GM19240 (cell line): ENCODE results near the gene TCL1A.
"Not testable (repeated sequence)": the region's sequence is repeated elsewhere in the genome, so short reads cannot be mapped to it uniquely, and the experiment has no call there.

ENCODE experiments used
- DNase-seq: peaks from one replicate; pipeline ENCODE4 v3.0.0; 2011; ENCODE audit warnings: low spot score; ENCODE audit not compliant: insufficient read length

Gene TCL1A, protein sequence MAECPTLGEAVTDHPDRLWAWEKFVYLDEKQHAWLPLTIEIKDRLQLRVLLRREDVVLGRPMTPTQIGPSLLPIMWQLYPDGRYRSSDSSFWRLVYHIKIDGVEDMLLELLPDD

GRCh38 chr14:95713596-95714371 is at the start of gene TCL1A:
Gene TCL1A, minus strand, starts transcription at chr14:95714125. Its CDS starts 59 bp downstream, at chr14:95714066.
- DNase-seq, result peak; percentile 45

GRCh38 chr14:95763032-95763431 is 49.1 kb upstream of the TCL1A start:
- DNase-seq, result not testable (repeated sequence)

GRCh38 chr14:95761436-95761835 is 47.5 kb upstream of the TCL1A start:
- no peak for DNase-seq

- no peak for DNase-seq
These were observed 46.7 kb upstream of the TCL1A start for GRCh38 chr14:95760596-95760995.

- DNase-seq, result no peak
These were observed 46.0 kb upstream of the TCL1A start for GRCh38 chr14:95759941-95760340.

DNA sequence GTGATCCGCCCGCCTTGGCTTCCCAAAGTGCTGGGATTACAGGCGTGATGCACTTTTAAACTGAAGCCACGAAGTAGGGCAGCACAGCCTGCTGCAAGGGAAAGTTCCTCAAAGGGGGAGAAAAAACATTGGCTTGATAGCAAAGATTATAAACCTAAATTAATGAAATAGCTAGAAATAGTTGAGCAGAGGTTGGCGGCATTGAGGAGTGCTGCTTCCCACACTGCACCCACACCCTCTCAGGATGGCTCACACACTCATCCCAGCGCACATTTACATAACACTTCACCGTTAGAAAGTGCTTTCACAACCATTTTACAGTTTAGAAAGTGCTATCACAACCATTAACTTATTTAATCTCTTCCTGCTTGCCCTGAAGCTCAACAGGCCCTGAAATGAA is 44.4 kb upstream of the TCL1A start:
- no peak for DNase-seq

DNA sequence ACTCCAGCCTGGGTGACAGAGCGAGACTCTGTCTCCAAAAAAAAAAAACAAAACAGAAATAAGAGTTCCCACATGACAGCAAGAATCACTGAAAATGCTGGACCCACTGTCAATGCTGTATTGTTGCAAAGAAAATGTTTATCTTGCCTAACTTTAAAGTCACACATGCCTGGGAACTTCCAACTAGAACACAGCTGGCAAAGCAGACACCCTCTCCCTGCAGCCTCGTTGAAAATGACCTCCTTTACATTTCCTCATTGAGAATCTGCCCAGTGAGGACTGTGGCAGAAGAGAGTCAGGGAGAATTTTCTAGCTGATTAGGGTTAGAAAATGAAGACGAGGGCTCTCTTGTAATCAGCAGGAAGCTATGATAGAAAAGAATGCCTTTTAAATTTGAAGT is 42.8 kb upstream of the TCL1A start:
- DNase-seq, result no peak

DNA sequence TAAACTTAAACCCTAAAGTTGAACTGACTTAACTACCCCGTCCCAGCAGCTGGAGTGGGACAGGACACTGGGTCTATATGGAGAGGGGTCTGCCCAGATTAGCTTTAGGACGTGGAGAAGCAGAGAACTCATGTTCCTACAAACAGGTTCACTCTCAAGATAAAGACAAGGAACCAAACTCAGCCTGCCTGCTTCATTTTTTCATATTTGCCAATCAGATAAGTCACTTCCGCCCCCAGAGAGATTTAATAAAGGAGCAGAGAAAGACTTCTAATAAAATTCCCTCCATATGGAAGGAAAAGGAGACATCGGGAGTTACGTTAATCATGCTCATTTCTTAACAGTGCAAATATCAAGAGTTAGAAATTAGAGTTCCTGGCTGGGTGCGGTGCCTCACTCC is 42.2 kb upstream of the TCL1A start:
- DNase-seq, result no peak

GRCh38 chr14:95741781-95742180 is 27.9 kb upstream of the TCL1A start:
- no peak for DNase-seq

- no peak for DNase-seq
These were observed 27.1 kb upstream of the TCL1A start for GRCh38 chr14:95741038-95741490.

GRCh38 chr14:95739356-95739755 is 25.4 kb upstream of the TCL1A start:
- DNase-seq, result no peak

GRCh38 chr14:95733212-95733611 is 19.3 kb upstream of the TCL1A start:
- no peak for DNase-seq

- no peak for DNase-seq
These were observed 16.2 kb upstream of the TCL1A start for GRCh38 chr14:95730126-95730525.

DNA sequence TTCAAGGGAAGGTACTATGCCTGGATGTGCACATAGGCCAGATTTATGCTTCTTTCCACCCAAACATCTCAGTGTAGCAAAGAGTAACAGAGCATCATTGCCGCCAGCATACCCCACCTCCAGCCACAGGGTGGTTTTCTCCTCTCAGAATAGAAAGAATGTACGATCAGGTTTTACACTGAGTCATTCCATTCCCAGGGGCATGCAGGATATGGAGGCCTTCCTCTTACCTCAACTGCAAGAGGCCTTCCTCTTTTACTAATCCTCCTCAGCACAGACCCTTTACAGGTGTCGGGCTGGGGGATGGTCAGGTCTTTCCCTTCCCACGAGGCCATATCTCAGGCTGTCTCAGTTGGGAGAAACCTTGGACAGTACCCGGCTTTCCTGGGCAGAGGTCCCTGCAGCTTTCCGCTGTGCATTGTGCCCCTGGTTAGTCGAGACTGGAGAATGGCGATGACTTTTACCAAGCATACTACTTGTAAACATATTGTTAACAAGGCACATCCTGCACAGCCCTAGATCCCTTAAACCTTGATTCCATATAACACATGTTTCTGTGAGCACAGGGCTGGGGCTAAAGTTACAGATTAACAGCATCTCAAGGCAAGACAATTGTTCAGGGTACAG is 15.6 kb upstream of the TCL1A start:
- DNase-seq, result not testable (repeated sequence)

DNA sequence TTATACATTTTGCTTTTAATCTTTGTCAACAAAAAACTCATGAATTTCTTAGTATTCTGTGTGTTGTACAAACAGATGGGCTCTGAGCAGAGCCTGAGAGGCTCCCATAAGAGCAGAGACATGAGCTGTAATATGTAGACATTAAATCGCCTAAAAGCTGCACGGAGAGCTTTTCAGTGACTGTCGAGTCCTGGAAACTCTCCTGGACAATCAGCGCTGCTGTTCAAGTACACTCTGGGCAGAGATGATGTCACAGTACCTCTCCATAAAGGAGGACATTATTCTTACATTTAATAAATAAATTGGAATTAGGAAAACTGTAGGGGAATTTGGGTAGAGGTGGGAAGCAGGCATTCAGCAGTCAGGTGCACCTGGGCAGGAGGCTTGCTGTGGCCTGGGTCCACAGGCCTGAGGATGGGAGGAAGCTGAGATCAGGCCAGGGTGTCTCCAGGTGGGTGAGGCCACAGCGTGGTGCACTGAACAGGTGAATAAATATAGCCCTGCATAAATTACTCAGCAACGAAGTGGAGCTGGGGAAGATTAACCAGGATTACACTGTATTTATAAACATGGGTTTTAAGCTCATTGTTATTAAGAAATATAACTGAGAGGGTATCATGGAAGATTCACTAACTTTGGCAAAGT is 13.3 kb upstream of the TCL1A start:
- DNase-seq, result no peak

DNA sequence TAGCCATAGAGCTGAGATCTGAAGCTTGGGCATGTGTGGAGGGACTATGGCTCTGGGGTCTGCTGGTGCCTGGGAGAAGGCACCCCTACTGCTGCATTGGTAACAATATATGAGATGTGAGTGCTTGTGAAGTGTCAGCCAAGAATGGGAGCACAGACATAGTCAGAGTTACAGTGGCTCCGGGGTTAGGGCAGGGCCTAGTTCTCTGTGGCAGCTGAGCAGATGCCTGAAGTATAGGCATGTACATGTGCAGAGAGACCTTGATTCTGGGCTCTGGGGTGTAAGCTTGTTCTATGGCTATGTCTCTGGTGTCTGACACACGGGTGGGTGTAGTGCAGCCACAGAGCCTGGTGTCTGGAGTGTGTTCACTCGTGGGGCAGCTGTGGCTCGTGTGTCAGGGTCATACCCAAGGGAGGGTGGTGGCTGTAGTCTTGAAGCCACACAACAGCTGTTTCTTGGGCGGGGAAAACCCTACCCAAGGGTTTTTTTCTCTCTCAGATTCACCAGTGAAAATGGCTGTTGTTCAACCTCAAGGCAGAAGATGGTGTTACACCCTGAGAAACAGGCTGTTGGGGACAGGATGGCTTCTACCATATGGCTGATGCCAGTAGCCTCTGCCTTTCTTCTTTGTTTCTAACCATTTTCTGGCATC is 11.9 kb upstream of the TCL1A start:
- peak; percentile 28 for DNase-seq

DNA sequence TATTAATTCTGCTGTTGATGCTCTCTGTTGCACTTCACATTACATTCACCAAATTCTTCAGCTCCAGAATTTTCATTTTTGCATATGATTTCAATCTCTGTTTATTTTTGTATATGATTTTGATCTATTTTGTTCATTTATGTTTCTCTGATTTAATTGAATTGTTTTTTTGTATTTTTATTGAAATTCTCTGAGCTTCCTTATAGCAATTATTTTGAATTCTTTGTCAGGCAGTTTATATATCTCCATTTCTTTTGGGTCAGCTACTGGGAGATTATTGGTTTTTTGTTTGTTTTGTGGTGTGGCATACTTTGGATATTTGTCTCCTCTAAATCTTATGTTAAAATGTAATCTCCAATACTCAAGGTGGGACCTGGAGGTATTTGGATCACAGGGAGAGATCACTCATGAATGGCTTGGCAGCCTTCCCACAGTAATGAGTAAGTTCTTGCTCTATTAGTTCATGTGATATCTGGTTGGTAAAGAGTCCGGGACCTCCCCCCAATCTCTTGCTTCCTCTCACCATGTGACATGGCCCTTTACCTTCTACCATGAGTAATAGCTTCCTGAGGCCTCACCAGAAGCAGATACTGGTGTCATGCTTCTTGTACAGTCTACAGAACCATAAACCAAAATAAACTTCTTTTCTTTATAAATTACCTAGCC is 8.7 kb upstream of the TCL1A start:
- no peak for DNase-seq

- no peak for DNase-seq
These were observed 1.5 kb downstream of the TCL1A start for GRCh38 chr14:95712398-95712797.

- no peak for DNase-seq
These were observed 2.3 kb downstream of the TCL1A start for GRCh38 chr14:95711476-95712176.

DNA sequence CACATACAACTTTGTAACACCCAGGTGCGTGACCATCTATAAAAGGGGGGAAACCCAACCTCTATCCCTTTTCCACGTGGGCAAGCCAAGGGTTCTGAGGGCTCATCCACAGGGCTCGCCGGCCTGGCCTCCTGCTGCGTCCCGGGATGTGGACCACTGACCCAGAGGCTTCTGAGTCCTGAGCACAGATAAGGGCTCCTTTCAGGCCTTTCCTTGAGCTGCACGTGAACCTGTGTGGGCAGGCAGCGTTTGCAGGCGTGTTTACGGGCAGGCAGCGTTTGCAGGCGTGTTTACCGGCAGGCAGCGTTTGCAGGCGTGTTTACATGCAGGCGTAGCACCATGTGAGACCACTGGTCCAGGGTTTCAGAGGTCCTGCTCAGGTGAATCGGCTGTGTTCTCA is 3.8 kb downstream of the TCL1A start:
- DNase-seq, result no peak

DNA sequence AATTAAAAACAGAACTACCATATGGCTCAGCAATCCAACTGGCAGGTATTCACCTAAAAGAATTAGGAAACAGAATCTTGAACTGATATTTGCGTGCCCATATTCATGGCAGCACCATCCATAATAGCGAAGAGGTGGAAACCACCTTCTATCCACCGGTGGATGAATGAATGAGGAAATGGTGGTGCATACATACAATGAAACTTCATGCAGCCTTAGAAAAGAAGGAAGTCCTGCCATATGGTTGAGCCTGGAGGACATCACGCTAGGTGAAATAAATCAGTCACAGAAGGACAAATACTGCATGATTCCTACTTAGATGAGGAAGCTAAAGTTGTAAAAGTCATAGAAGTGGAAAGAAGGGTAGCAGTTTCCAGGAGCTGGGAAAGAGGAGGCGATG is 6.6 kb downstream of the TCL1A start:
- DNase-seq, result no peak
